OCI-LY7 (cell line): ENCODE measurements around the gene CMTM8. TPM values are rescaled to one million over a fixed set of nuclear protein-coding genes. Genes with fewer than 3 reads are reported as not detected.

ENCODE experiments used
- BruUV-seq: library from RNA; stranded (reverse); fragments of 400-500 nt; replicated peaks from 2 replicates; lab custom pipeline; 2021; lab: Mats Ljungman, UMichigan
- CTCF ChIA-PET: fragments of 300-600 bp; sonication (Branson Sonifier 250); formaldehyde crosslinking; loops from one replicate; lab custom pipeline; 2022; ENCODE audit warnings: antibody characterized with exemption; ENCODE audit not compliant: unreplicated experiment; lab: Charles Lee
- POLR2A ChIA-PET: fragments of 300-600 bp; sonication (Branson Sonifier 250); formaldehyde crosslinking; loops from one replicate; lab custom pipeline; 2022; ENCODE audit warnings: antibody characterized with exemption; lab: Charles Lee
- DNase-seq: peaks from one replicate; pipeline ENCODE4 v3.0.0-alpha.2; 2015; ENCODE audit warnings: low spot score
- H2AFZ ChIP-seq: fragments of 200-600 bp; sonication (generic), shearing (Covaris generic); 2 replicates; pipeline ENCODE4 v1.6.1; 2014; ENCODE audit warnings: mild to moderate bottlenecking, antibody characterized with exemption, low read length, moderate library complexity
- H3K27ac ChIP-seq: fragments of 200-600 bp; sonication (generic); 2 replicates; pipeline ENCODE4 v1.5.1; 2014; ENCODE audit warnings: mixed run types, low read depth, mild to moderate bottlenecking, moderate library complexity, low read length, inconsistent platforms; ENCODE audit not compliant: poor library complexity, severe bottlenecking
- H3K36me3 ChIP-seq: fragments of 200-600 bp; sonication (generic); 2 replicates; pipeline ENCODE4 v1.6.1; 2014; ENCODE audit warnings: mild to moderate bottlenecking, antibody characterized with exemption, low read length, moderate library complexity, mixed read lengths; ENCODE audit not compliant: insufficient read depth
- H3K4me1 ChIP-seq: fragments of 200-600 bp; sonication (generic); 2 replicates; pipeline ENCODE4 v1.5.1; 2014; ENCODE audit warnings: mild to moderate bottlenecking, low read length; ENCODE audit not compliant: insufficient read depth, poor library complexity, severe bottlenecking
- H3K4me2 ChIP-seq: fragments of 200-600 bp; sonication (generic); 2 replicates; pipeline ENCODE4 v1.6.1; 2014; ENCODE audit warnings: mild to moderate bottlenecking, low read length
- H3K4me3 ChIP-seq: fragments of 200-600 bp; sonication (generic); 2 replicates; pipeline ENCODE4 v1.5.1; 2014; ENCODE audit warnings: mild to moderate bottlenecking, low read depth, low read length; ENCODE audit not compliant: poor library complexity, severe bottlenecking
- H3K79me2 ChIP-seq: fragments of 200-600 bp; sonication (generic); 2 replicates; pipeline ENCODE4 v1.6.1; 2016; ENCODE audit warnings: low read depth, mild to moderate bottlenecking, low read length, moderate library complexity, mixed read lengths; ENCODE audit not compliant: insufficient read depth
- H3K9me2 ChIP-seq: fragments of 200-600 bp; sonication (generic); 2 replicates; pipeline ENCODE4 v1.6.1; 2016; ENCODE audit warnings: mild to moderate bottlenecking, low read length, mixed read lengths; ENCODE audit not compliant: insufficient read depth
- H3K9me3 ChIP-seq: fragments of 200-600 bp; sonication (generic); 2 replicates; pipeline ENCODE4 v1.6.1; 2014; ENCODE audit warnings: mild to moderate bottlenecking, mixed run types, low read length, mixed read lengths
- H4K20me1 ChIP-seq: fragments of 200-600 bp; sonication (generic); 2 replicates; pipeline ENCODE4 v1.6.1; 2014; ENCODE audit warnings: mild to moderate bottlenecking, antibody characterized with exemption, low read length, moderate library complexity, mixed read lengths; ENCODE audit not compliant: insufficient read depth
- EZH2phosphoT487 ChIP-seq: fragments of 200-600 bp; sonication (generic); IDR thresholded peaks from 2 replicates; pipeline ENCODE4 v1.6.1; 2018; ENCODE audit warnings: low read depth, borderline replicate concordance, mild to moderate bottlenecking, mixed run types, antibody characterized with exemption, low read length, moderate library complexity, mixed read lengths
- intact Hi-C: fragments of 100-400 bp; cut with micrococcal nuclease; formaldehyde crosslinking; loops from one replicate; pipeline ENCODE4 v1.10.0; 2022; ENCODE audit not compliant: unreplicated experiment
- total RNA-seq, 2 experiments: library from RNA; depleted of rRNA in 1 of 2; stranded (reverse); fragments of >200 nt in 1 of 2; shearing (Covaris generic) in 1 of 2; gene quantifications; 2 replicates each; pipeline ENCODE4 v1.2.3, GENCODE V29; 2014 to 2022
- TF ChIP-seq, protein P1 (sequence below): fragments of 200-600 bp; sonication (generic); conservative IDR thresholded peaks from 2 replicates; pipeline ENCODE4 v1.5.1; 2014; ENCODE audit warnings: mild to moderate bottlenecking, antibody characterized with exemption, low read length, moderate library complexity, mixed read lengths

The CMTM8 gene
- total RNA-seq, 2 experiments from 2014 or later: 1.5 to 3.0 TPM

GRCh38 chr3:32229565-32229964, 8.9 kb upstream of the CMTM8 start:
- BruUV-seq: no TSS peak
- no peak overlapping the region for H2AFZ ChIP-seq
- no peaks in the 10 kb centered on the region for H3K79me2 ChIP-seq
- no peak for DNase-seq
- no peak overlapping the region for H3K4me3 ChIP-seq
- no peak overlapping the region for H3K27ac ChIP-seq
- CTCF ChIA-PET: no interaction called here
- H3K9me3 ChIP-seq: no peaks in the 10 kb centered on the region
- intact Hi-C loops: no loop called here
- no peaks in the 10 kb centered on the region for H3K36me3 ChIP-seq
- no peak for TF ChIP-seq EZH2phosphoT487
- TF ChIP-seq, protein P1, sequence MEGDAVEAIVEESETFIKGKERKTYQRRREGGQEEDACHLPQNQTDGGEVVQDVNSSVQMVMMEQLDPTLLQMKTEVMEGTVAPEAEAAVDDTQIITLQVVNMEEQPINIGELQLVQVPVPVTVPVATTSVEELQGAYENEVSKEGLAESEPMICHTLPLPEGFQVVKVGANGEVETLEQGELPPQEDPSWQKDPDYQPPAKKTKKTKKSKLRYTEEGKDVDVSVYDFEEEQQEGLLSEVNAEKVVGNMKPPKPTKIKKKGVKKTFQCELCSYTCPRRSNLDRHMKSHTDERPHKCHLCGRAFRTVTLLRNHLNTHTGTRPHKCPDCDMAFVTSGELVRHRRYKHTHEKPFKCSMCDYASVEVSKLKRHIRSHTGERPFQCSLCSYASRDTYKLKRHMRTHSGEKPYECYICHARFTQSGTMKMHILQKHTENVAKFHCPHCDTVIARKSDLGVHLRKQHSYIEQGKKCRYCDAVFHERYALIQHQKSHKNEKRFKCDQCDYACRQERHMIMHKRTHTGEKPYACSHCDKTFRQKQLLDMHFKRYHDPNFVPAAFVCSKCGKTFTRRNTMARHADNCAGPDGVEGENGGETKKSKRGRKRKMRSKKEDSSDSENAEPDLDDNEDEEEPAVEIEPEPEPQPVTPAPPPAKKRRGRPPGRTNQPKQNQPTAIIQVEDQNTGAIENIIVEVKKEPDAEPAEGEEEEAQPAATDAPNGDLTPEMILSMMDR: no peak
- no peaks in the 10 kb centered on the region for H3K9me2 ChIP-seq
- no peaks in the 10 kb centered on the region for H4K20me1 ChIP-seq
- H3K4me2 ChIP-seq: no peak overlapping the region
- POLR2A ChIA-PET: no interaction called here
- H3K4me1 ChIP-seq: no peaks in the 10 kb centered on the region

- Histone ChIP-seq H3K27ac (no peak overlapping the region), H3K36me3 (no peaks in the 10 kb centered on the region), H3K79me2 (no peaks in the 10 kb centered on the region), H3K4me1 (peaks cover 11% of the 10 kb centered on the region), H3K9me3 (no peaks in the 10 kb centered on the region), H3K9me2 (no peaks in the 10 kb centered on the region), H3K4me2 (no peak overlapping the region), H4K20me1 (no peaks in the 10 kb centered on the region), H2AFZ (no peak overlapping the region), H3K4me3 (no peak overlapping the region)
- POLR2A ChIA-PET: interaction anchor here (0.7 kb wide), 1 partner anchor 18 kb away, joined by 3 read pairs; no protein-coding TSS in a partner anchor
- TF ChIP-seq, protein P1: no peak
- no peak for TF ChIP-seq EZH2phosphoT487
- no peak for DNase-seq
- CTCF ChIA-PET: no interaction called here
- no TSS peak for BruUV-seq
- intact Hi-C loops: no loop called here
Observed at GRCh38 chr3:32236377-32236776, 2.1 kb upstream of the CMTM8 start.

DNA sequence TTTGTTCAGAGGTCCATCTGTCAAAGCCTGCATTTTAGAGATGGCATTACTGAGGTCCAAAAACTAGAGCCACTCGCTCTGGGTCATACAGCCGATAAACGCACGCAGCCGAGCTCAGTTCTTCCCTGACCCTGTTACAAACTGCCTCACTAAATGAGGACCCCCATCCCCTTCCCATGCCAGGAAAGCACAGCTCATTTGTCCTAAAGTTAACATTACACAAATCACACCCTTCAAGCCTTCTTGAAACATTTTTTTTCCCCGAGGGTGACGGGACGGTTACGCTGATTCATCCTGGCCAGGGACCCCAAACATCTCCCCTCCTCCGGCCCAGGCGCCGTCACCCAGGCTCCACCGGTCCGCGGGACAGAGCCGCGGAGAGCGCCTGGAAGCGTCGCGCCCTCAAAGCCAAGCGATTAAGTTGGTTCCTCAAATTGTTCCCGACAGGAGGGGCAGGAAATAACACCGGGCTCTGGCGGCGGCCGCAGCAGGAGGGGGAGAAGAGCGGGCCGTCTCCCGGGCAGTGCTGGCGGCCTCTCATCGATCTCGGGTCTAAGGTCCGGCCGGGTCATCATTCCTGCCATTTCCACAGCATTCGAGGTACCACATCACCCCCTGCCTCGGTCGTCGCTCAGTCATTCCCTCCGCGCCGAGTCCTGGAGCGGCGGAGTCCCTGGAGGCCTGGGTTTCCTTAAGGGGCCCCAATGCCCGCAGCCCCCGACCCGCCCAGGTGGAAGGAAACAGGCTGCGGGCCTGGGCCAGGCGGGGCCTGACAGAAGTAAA, 619 bp upstream of the CMTM8 start:
- no peak for DNase-seq
- no peak overlapping the region; the same call in 1 of the 2 replicates for H2AFZ ChIP-seq
- H3K9me3 ChIP-seq: no peaks in the 10 kb centered on the region
- H3K27ac ChIP-seq: no peak overlapping the region
- ChIA-PET POLR2A (no interaction called here), CTCF (no interaction called here)
- H3K4me2 ChIP-seq: peak overlapping the region; percentile 90
- H3K4me1 ChIP-seq: peaks cover 11% of the 10 kb centered on the region
- no peaks in the 10 kb centered on the region for H3K79me2 ChIP-seq
- no peaks in the 10 kb centered on the region for H3K9me2 ChIP-seq
- no peaks in the 10 kb centered on the region for H3K36me3 ChIP-seq
- intact Hi-C loops: no loop called here
- TF ChIP-seq EZH2phosphoT487: no peak
- TF ChIP-seq, protein P1: no peak
- H4K20me1 ChIP-seq: no peaks in the 10 kb centered on the region
- peak overlapping the region; percentile 74 for H3K4me3 ChIP-seq
- no TSS peak for BruUV-seq
